Measurements from ENCODE around the gene PRKAB1. TPM values are rescaled to one million over a fixed set of nuclear protein-coding genes. Genes with fewer than 3 reads are reported as not detected.

Gene PRKAB1
- total RNA-seq, 2 experiments from 2014 or later: 18.6 to 24.2 TPM

DNA sequence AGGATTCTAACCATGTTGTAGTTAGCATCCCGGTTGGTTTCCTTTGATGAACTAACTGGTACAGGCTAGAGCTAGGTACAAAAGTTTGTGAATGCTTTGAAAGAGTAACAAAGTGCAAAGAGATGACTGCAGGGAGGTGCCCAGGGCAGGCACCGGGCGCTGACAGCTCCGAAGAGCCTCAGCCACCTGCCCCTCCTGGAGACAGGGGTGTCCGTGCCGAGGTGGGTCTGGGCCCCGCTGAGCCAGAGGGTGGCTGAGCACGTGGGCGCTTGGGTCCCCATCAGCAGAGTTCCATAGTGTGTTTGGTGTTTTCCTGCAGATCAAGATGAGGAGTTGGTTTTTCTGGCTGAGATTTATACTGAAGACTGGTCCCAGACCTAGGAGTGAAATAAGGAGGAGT is 19.9 kb downstream of the PRKAB1 start:
- intact Hi-C loops (cut with DNase I, micrococcal nuclease): no loop called here
- TF ChIP-seq CTCF (IDR thresholded peaks at IDR 0.05): no peak
- Mint-ChIP-seq H3K36me3 (ENCODE audit: low read depth) (peaks cover 5% of the 10 kb centered on the region), H3K4me3 (no peak overlapping the region), H3K9me3 (no peaks in the 10 kb centered on the region), H3K27me3 (no peaks in the 10 kb centered on the region), H3K27ac (no peak overlapping the region), H3K4me1 (ENCODE audit: low read depth) (peaks cover 4% of the 10 kb centered on the region)
- Histone ChIP-seq H3K4me1 (ENCODE audit: insufficient read depth, low read length) (peaks cover 2% of the 10 kb centered on the region), H3K27ac (ENCODE audit: low read depth in 1 of 2, low read length in 2 of 2) (no peak overlapping the region), H3K36me3 (ENCODE audit: insufficient read depth, low read length) (no peaks in the 10 kb centered on the region), H3K9me3 (ENCODE audit: control insufficient read depth in 1 of 2, insufficient read depth in 1 of 2, low read length in 2 of 2) (no peaks in the 10 kb centered on the region), H3K27me3 (ENCODE audit: control insufficient read depth in 1 of 2, insufficient read depth in 2 of 2, low read length in 2 of 2) (no peaks in the 10 kb centered on the region), H3K4me3 (ENCODE audit: low read length) (no peak overlapping the region)
- DNase-seq (no peak), ATAC-seq (ENCODE audit: poor library complexity) (no peak)
- ChIA-PET CTCF (interaction anchor here (1.1 kb wide), 1 partner anchor 20 kb away, joined by 3 read pairs; the partner anchor contains the start of gene PRKAB1), POLR2A (no interaction called here)

GRCh38 chr12:119689935-119690500 is 22.1 kb downstream of the PRKAB1 start:
- Histone ChIP-seq H3K9me3 (ENCODE audit: control insufficient read depth in 1 of 2, insufficient read depth in 1 of 2, low read length in 2 of 2) (no peaks in the 10 kb centered on the region), H3K36me3 (ENCODE audit: insufficient read depth, low read length) (no peaks in the 10 kb centered on the region), H3K4me3 (ENCODE audit: low read length) (no peak overlapping the region), H3K27ac (ENCODE audit: low read depth in 1 of 2, low read length in 2 of 2) (no peak overlapping the region), H3K4me1 (ENCODE audit: insufficient read depth, low read length) (no peaks in the 10 kb centered on the region), H3K27me3 (ENCODE audit: control insufficient read depth in 1 of 2, insufficient read depth in 2 of 2, low read length in 2 of 2) (no peaks in the 10 kb centered on the region)
- DNase-seq: no peak
- ChIA-PET CTCF (no interaction called here), POLR2A (interaction anchor here (0.7 kb wide), 1 partner anchor 15 kb away, joined by 3 read pairs; no protein-coding TSS in a partner anchor)
- Mint-ChIP-seq H3K4me3 (no peak overlapping the region), H3K27me3 (no peaks in the 10 kb centered on the region), H3K9me3 (no peaks in the 10 kb centered on the region), H3K27ac (no peak overlapping the region), H3K4me1 (ENCODE audit: low read depth) (no peaks in the 10 kb centered on the region), H3K36me3 (ENCODE audit: low read depth) (no peaks in the 10 kb centered on the region)
- TF ChIP-seq CTCF (IDR thresholded peaks at IDR 0.05): no peak
- no peak for ATAC-seq (ENCODE audit: poor library complexity)
- intact Hi-C loops (cut with DNase I, micrococcal nuclease): loop anchor here in 1 of 2 experiments (10.0 kb wide), 1 partner anchor 215 kb away; no protein-coding TSS in a partner anchor

DNA sequence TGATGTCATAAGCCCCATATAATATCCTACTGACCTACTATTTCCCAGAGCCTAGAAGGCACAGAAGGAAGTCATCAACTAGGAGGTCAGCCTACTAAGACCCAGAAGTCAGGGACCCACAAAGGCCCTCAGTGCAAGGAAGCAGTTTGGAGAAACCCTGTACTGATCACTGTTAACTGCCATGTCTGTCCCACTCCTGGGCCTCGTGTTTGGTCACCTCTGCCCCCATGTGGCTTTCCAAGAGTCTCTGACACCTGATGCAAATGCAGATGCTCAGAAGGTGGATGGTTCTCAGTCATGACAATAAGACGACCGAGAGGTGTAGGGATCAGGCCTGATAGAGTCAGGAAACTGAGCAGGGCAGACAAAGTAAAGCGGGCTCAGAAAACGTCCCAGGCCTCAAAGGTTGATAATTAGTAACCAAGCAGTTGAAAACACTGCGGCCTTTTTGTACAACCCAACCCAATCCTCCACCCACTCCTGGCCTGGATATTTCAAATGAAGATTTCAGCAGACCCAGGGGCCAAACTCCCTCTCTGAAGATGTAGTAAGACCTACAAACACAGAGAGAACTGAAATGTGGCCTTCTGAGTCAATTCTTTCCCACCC is 23.4 kb downstream of the PRKAB1 start:
- no peak overlapping the region for H3K27ac Mint-ChIP-seq
- CTCF ChIA-PET: no interaction called here
- DNase-seq: no peak
- Histone ChIP-seq H3K4me3 (ENCODE audit: low read length) (no peak overlapping the region), H3K4me1 (ENCODE audit: insufficient read depth, low read length) (no peaks in the 10 kb centered on the region), H3K9me3 (ENCODE audit: control insufficient read depth in 1 of 2, insufficient read depth in 1 of 2, low read length in 2 of 2) (no peaks in the 10 kb centered on the region), H3K27ac (ENCODE audit: low read depth in 1 of 2, low read length in 2 of 2) (no peak overlapping the region), H3K36me3 (ENCODE audit: insufficient read depth, low read length) (no peaks in the 10 kb centered on the region), H3K27me3 (ENCODE audit: control insufficient read depth in 1 of 2, insufficient read depth in 2 of 2, low read length in 2 of 2) (no peaks in the 10 kb centered on the region)
- H3K4me3 Mint-ChIP-seq: no peak overlapping the region
- H3K4me1 Mint-ChIP-seq (ENCODE audit: low read depth): no peaks in the 10 kb centered on the region
- no peak for TF ChIP-seq CTCF (IDR thresholded peaks at IDR 0.05)
- H3K9me3 Mint-ChIP-seq: no peaks in the 10 kb centered on the region
- no peaks in the 10 kb centered on the region for H3K36me3 Mint-ChIP-seq (ENCODE audit: low read depth)
- no peaks in the 10 kb centered on the region for H3K27me3 Mint-ChIP-seq
- no peak for ATAC-seq (ENCODE audit: poor library complexity)
- intact Hi-C loops (cut with DNase I, micrococcal nuclease): loop anchor here in 1 of 2 experiments (10.0 kb wide), 1 partner anchor 213 kb away; no protein-coding TSS in a partner anchor
- POLR2A ChIA-PET: no interaction called here

All from CD4-positive, alpha-beta T cell (primary cell).